ENCODE results near the gene NUP214.

NUP214 gene

DNA sequence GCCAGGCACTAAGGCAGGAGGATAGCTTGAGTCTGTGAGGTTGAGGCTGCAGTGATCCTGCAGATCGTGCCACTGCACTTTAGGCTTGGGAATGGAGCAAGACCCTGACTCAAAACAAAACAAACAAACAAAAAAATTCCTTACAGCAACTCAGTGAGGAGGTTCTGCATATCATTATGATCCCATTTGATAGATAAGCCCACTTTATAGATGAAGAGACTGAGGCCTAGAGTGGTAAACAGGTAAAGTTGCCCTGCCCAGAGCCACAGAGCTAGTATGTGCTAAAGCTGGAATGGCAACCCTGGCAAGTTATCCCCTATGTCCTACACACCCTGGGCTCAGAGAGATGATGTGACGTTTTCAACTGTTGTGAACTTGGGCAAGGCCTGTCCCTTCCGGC lies 21.9 kb upstream of the NUP214 start (continued):
- TF ChIP-seq ZNF311 (tag by site-specific recombination; IDR thresholded peaks at IDR 0.05; ENCODE audit: borderline replicate concordance), result no peak
- no peak for TF ChIP-seq GLI4 (tag by site-specific recombination; IDR thresholded peaks at IDR 0.05)
- TF ChIP-seq, protein P1, sequence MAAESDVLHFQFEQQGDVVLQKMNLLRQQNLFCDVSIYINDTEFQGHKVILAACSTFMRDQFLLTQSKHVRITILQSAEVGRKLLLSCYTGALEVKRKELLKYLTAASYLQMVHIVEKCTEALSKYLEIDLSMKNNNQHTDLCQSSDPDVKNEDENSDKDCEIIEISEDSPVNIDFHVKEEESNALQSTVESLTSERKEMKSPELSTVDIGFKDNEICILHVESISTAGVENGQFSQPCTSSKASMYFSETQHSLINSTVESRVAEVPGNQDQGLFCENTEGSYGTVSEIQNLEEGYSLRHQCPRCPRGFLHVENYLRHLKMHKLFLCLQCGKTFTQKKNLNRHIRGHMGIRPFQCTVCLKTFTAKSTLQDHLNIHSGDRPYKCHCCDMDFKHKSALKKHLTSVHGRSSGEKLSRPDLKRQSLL (tag by site-specific recombination; IDR thresholded peaks at IDR 0.05), result no peak
- TF ChIP-seq ZSCAN16 (tag by site-specific recombination; IDR thresholded peaks at IDR 0.05), result no peak

DNA sequence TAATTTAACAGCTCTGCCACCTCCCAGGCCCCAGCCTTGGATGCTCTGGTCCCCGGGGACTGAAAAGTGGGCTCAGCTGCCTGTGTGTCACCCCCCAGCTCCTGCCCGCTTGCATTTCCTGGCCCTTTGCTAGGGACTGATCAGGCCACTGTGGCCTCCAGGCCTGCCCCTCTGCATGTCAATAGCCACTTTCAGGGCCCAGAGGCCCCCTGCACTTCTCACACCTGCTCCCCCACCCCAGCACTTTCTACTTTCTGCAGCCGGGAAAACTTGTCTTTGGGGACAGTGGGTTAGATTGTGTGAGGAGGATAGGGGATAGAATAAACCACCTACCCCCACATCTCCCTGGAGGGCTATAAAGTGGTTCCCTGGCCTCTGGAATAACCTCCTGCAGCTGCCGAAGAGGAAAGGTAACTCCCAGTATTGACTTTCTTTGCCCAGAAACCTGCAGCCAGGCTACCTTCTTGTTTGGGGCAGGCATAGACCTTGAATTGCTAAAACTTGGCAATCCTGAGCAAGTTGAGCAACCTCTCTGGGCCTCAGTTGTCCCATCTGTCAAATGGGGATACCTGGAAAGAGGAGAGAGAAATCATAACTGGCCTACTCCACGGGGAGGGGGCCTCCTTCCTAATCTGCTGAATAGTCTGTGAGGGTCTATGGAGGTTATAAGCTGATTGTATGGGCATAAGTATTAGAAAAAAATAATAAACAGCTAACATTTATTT lies 21.2 kb upstream of the NUP214 start:
- TF ChIP-seq, protein P2, sequence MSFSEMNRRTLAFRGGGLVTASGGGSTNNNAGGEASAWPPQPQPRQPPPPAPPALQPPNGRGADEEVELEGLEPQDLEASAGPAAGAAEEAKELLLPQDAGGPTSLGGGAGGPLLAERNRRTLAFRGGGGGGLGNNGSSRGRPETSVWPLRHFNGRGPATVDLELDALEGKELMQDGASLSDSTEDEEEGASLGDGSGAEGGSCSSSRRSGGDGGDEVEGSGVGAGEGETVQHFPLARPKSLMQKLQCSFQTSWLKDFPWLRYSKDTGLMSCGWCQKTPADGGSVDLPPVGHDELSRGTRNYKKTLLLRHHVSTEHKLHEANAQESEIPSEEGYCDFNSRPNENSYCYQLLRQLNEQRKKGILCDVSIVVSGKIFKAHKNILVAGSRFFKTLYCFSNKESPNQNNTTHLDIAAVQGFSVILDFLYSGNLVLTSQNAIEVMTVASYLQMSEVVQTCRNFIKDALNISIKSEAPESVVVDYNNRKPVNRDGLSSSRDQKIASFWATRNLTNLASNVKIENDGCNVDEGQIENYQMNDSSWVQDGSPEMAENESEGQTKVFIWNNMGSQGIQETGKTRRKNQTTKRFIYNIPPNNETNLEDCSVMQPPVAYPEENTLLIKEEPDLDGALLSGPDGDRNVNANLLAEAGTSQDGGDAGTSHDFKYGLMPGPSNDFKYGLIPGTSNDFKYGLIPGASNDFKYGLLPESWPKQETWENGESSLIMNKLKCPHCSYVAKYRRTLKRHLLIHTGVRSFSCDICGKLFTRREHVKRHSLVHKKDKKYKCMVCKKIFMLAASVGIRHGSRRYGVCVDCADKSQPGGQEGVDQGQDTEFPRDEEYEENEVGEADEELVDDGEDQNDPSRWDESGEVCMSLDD (tag by site-specific recombination; IDR thresholded peaks at IDR 0.05), result no peak
- TF ChIP-seq GLIS1 (tag by site-specific recombination; IDR thresholded peaks at IDR 0.05) (peak; percentile 67), PRDM6 (tag by site-specific recombination; IDR thresholded peaks at IDR 0.05) (no peak), ZNF704 (tag by site-specific recombination; IDR thresholded peaks at IDR 0.05) (no peak)
- CTCF ChIA-PET, result interaction anchor here (1.7 kb wide), 2 partner anchors 21 to 47 kb away, joined by 3 to 8 read pairs; partner anchors contain the start of gene NUP214
- no peak overlapping the region for H3K27ac ChIP-seq (ENCODE audit: extremely low read depth, low read depth, low read length)

DNA sequence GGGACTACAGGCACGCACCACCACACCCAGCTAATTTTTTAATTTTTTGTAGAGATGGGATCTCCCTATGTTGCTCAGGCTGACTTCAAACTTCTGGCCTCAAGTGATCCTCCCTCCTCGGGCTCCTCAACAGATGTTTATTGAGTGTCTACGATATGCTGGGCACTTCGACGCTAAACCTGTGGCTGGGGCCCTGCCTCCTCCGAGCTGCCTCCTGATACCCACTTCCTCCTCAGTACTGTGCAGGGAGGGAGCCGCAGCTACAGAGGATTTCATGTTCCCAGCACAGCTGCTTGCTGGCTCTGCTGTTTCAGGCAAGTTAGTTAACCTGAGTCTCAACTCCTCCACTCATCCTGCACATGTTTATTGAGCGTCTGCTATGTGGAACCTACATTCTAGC lies 19.4 kb upstream of the NUP214 start:
- ChIA-PET POLR2A (interaction anchor here (0.7 to 1.8 kb wide), 2 partner anchors 10 to 20 kb away, joined by 5 to 9 read pairs; partner anchors contain the start of gene NUP214), CTCF (interaction anchor here (0.6 kb wide), 1 partner anchor 113 kb away, joined by 3 read pairs; no protein-coding TSS in a partner anchor)
- Histone ChIP-seq H3K27ac (ENCODE audit: extremely low read depth, low read depth, low read length) (no peak overlapping the region), H3K36me3 (ENCODE audit: control insufficient read depth in 2 of 2, insufficient read depth in 1 of 2, low read length in 2 of 2) (no peaks in the 10 kb centered on the region), H3K4me1 (ENCODE audit: control insufficient read depth, insufficient read depth, low read length) (no peaks in the 10 kb centered on the region), H3K4me3 (ENCODE audit: low read depth, low read length) (no peak overlapping the region), H3K9me3 (ENCODE audit: control insufficient read depth, insufficient read depth, low read depth, low read length) (no peaks in the 10 kb centered on the region)
- no peak for TF ChIP-seq ZNF610 (tag by site-specific recombination; IDR thresholded peaks at IDR 0.05; ENCODE audit: borderline replicate concordance)
- TF ChIP-seq ZNF664 (tag by site-specific recombination; IDR thresholded peaks at IDR 0.05), result peak; percentile 66

More for the DNA sequence above, 21.2 kb upstream of the NUP214 start:
- Histone ChIP-seq H3K4me3 (ENCODE audit: low read depth, low read length) (no peak overlapping the region), H3K9me3 (ENCODE audit: control insufficient read depth, insufficient read depth, low read depth, low read length) (no peaks in the 10 kb centered on the region), H3K36me3 (ENCODE audit: control insufficient read depth in 2 of 2, insufficient read depth in 1 of 2, low read length in 2 of 2) (no peaks in the 10 kb centered on the region), H3K4me1 (ENCODE audit: control insufficient read depth, insufficient read depth, low read length) (no peaks in the 10 kb centered on the region)
- POLR2A ChIA-PET, result interaction anchor here (0.6 to 1.8 kb wide), 3 partner anchors 9 to 94 kb away, joined by 3 to 9 read pairs (median 6); partner anchors contain the start of gene NUP214

GRCh38 chr9:131107760-131108159 lies 17.6 kb upstream of the NUP214 start:
- Histone ChIP-seq H3K4me1 (ENCODE audit: control insufficient read depth, insufficient read depth, low read length) (no peaks in the 10 kb centered on the region), H3K27ac (ENCODE audit: extremely low read depth, low read depth, low read length) (no peak overlapping the region), H3K9me3 (ENCODE audit: control insufficient read depth, insufficient read depth, low read depth, low read length) (no peaks in the 10 kb centered on the region), H3K4me3 (ENCODE audit: low read depth, low read length) (no peak overlapping the region), H3K36me3 (ENCODE audit: control insufficient read depth in 2 of 2, insufficient read depth in 1 of 2, low read length in 2 of 2) (no peaks in the 10 kb centered on the region)
- ChIA-PET POLR2A (interaction anchor here (0.7 kb wide), 1 partner anchor 9 kb away, joined by 3 read pairs; no protein-coding TSS in a partner anchor), CTCF (interaction anchor here (0.6 to 2.6 kb wide), 4 partner anchors 9 to 1078 kb away, joined by 3 to 12 read pairs (median 6); no protein-coding TSS in a partner anchor)
- no peak for TF ChIP-seq ZNF596 (tag by site-specific recombination; IDR thresholded peaks at IDR 0.05)
- TF ChIP-seq GLIS2 (tag by site-specific recombination; IDR thresholded peaks at IDR 0.05), result no peak
- TF ChIP-seq SP2 (tag by site-specific recombination; IDR thresholded peaks at IDR 0.05), result no peak
- TF ChIP-seq SP3 (tag by site-specific recombination; IDR thresholded peaks at IDR 0.05), result no peak
- TF ChIP-seq ZNF239 (tag by site-specific recombination; IDR thresholded peaks at IDR 0.05), result no peak
- TF ChIP-seq, protein P3, sequence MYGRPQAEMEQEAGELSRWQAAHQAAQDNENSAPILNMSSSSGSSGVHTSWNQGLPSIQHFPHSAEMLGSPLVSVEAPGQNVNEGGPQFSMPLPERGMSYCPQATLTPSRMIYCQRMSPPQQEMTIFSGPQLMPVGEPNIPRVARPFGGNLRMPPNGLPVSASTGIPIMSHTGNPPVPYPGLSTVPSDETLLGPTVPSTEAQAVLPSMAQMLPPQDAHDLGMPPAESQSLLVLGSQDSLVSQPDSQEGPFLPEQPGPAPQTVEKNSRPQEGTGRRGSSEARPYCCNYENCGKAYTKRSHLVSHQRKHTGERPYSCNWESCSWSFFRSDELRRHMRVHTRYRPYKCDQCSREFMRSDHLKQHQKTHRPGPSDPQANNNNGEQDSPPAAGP (tag by site-specific recombination; IDR thresholded peaks at IDR 0.05), result no peak
- TF ChIP-seq SETDB1 (IDR thresholded peaks at IDR 0.05; ENCODE audit: insufficient read length, low read length), result no peak
- TF ChIP-seq PRDM6 (tag by site-specific recombination; IDR thresholded peaks at IDR 0.05), result no peak
- TF ChIP-seq ZNF416 (tag by site-specific recombination; IDR thresholded peaks at IDR 0.05), result no peak
- no peak for TF ChIP-seq KLF1 (tag by site-specific recombination; IDR thresholded peaks at IDR 0.05)
